SK-N-SH (cell line): ENCODE data around the gene WNT6. TPM values are rescaled to one million over a fixed set of nuclear protein-coding genes. Genes with fewer than 3 reads are reported as not detected.

ENCODE experiments used
- CTCF ChIA-PET: fragments of 300-600, 350-600 bp; formaldehyde crosslinking; extraction: SDS; loops from one replicate; lab custom pipeline; 2021; lab: Yijun Ruan, JAX
- POLR2A ChIA-PET: fragments of 350-600 bp; sonication (Branson Sonifier 250); formaldehyde crosslinking; extraction: SDS; loops from one replicate; lab custom pipeline; 2020; ENCODE audit warnings: antibody characterized with exemption, inconsistent platforms; lab: Yijun Ruan, JAX
- DNase-seq: peaks from one replicate; pipeline ENCODE4 v3.0.0; 2012
- H2AFZ ChIP-seq: fragments of 200-600 bp; sonication (generic); 2 replicates; pipeline ENCODE4 v1.8.1; 2016; ENCODE audit warnings: antibody characterized with exemption, mild to moderate bottlenecking, low read depth
- H3F3A ChIP-seq: fragments of 200-600 bp; sonication (generic); replicated peaks from 2 replicates; pipeline ENCODE3; 2016; ENCODE audit warnings: antibody characterized with exemption, mild to moderate bottlenecking; ENCODE audit not compliant: insufficient read depth
- H3K27ac ChIP-seq, 2 experiments: fragments of 200-500 bp in 1 of 2; fragments of 200-600 bp in 1 of 2; sonication (Bioruptor generic) in 1 of 2; sonication (generic), shearing (Covaris generic) in 1 of 2; 2 replicates each; pipeline versions ENCODE4 v1.5.1 to v1.6.1; 2014 to 2016; ENCODE audit warnings: low read depth in 2 of 2, inconsistent platforms in 1 of 2, low read length in 1 of 2, mild to moderate bottlenecking in 1 of 2, mixed read lengths in 1 of 2
- H3K27me3 ChIP-seq: fragments of 200-600 bp; sonication (generic), shearing (Covaris generic); 2 replicates; pipeline ENCODE4 v1.6.1; 2016; ENCODE audit warnings: mixed run types; ENCODE audit not compliant: insufficient read depth
- H3K36me3 ChIP-seq, 2 experiments: fragments of 200-500 bp in 1 of 2; fragments of 200-600 bp in 1 of 2; sonication (Bioruptor generic) in 1 of 2; sonication (generic) in 1 of 2; replicated peaks in 1 of 2; 2 replicates each; pipeline versions ENCODE3 to v1.5.1; 2014 to 2016; ENCODE audit warnings: low read length in 1 of 2, mild to moderate bottlenecking in 1 of 2; ENCODE audit not compliant: insufficient read depth in 2 of 2, control insufficient read depth in 1 of 2
- H3K4me1 ChIP-seq, 2 experiments: fragments of 200-500 bp in 1 of 2; fragments of 200-600 bp in 1 of 2; sonication (Bioruptor generic) in 1 of 2; sonication (generic), shearing (Covaris generic) in 1 of 2; 2 replicates each; pipeline versions ENCODE4 v1.5.1 to v1.6.1; 2014 to 2016; ENCODE audit warnings: low read depth in 1 of 2, low read length in 1 of 2, mixed run types in 1 of 2; ENCODE audit not compliant: insufficient read depth in 2 of 2, control insufficient read depth in 1 of 2
- H3K4me2 ChIP-seq: fragments of 200-600 bp; sonication (generic), shearing (Covaris generic); 2 replicates; pipeline ENCODE4 v1.6.1; 2017; ENCODE audit warnings: mixed run types
- H3K4me3 ChIP-seq, 2 experiments: fragments of 200-500 bp in 1 of 2; fragments of 200-600 bp in 1 of 2; sonication (Bioruptor generic) in 1 of 2; sonication (generic), shearing (Covaris generic) in 1 of 2; 2 replicates each; pipeline versions ENCODE4 v1.5.1 to v1.8.1; 2014 to 2016; ENCODE audit warnings: low read depth in 2 of 2, inconsistent platforms in 1 of 2, low read length in 1 of 2, mild to moderate bottlenecking in 1 of 2, mixed read lengths in 1 of 2, moderate library complexity in 1 of 2
- H3K79me2 ChIP-seq: fragments of 200-600 bp; sonication (generic); 2 replicates; pipeline ENCODE4 v1.8.1; 2017; ENCODE audit warnings: mild to moderate bottlenecking; ENCODE audit not compliant: insufficient read depth
- H3K9ac ChIP-seq: fragments of 200-600 bp; sonication (generic); 2 replicates; pipeline ENCODE4 v1.6.1; 2017; ENCODE audit warnings: mixed run types
- H3K9me2 ChIP-seq: fragments of 200-600 bp; sonication (generic); 2 replicates; pipeline ENCODE4 v1.6.1; 2017; ENCODE audit warnings: mixed run types
- H3K9me3 ChIP-seq: fragments of 200-600 bp; sonication (generic); 2 replicates; pipeline ENCODE4 v1.6.1; 2017; ENCODE audit warnings: mixed run types, mild to moderate bottlenecking, moderate library complexity
- H4K20me1 ChIP-seq: fragments of 200-600 bp; sonication (generic); 2 replicates; pipeline ENCODE4 v1.6.1; 2017; ENCODE audit warnings: mild to moderate bottlenecking, mixed run types; ENCODE audit not compliant: insufficient read depth
- CHD2 ChIP-seq: fragments of 150-350 bp; IDR thresholded peaks from 2 replicates; pipeline ENCODE4 v1.6.1; 2018; ENCODE audit warnings: low read length; ENCODE audit not compliant: partially characterized antibody
- ELF1 ChIP-seq: IDR thresholded peaks from 2 replicates; pipeline ENCODE4 v1.4.0; 2012
- EP300 ChIP-seq, 2 experiments: IDR thresholded peaks; 2 replicates each; pipeline versions ENCODE4 v1.4.0 to v1.6.1; 2012; ENCODE audit warnings: borderline replicate concordance in 1 of 2, low read depth in 1 of 2, low read length in 1 of 2
- EZH2phosphoT487 ChIP-seq: fragments of 200-600 bp; sonication (generic); IDR thresholded peaks from 2 replicates; pipeline ENCODE4 v1.6.1; 2017; ENCODE audit warnings: low read depth, mixed run types, mild to moderate bottlenecking, antibody characterized with exemption, moderate library complexity, borderline replicate concordance
- FOSL2 ChIP-seq: IDR thresholded peaks from 2 replicates; pipeline ENCODE4 v1.4.0; 2012; ENCODE audit warnings: low read depth, mild to moderate bottlenecking, moderate library complexity, borderline replicate concordance
- FOXJ3 ChIP-seq: sonication (generic); formaldehyde crosslinking; IDR thresholded peaks from 2 replicates; pipeline ENCODE4 v1.5.1; 2020; ENCODE audit warnings: mild to moderate bottlenecking, missing genetic modification reagents
- GABPA ChIP-seq: IDR thresholded peaks from 2 replicates; pipeline ENCODE4 v1.4.0; 2012; ENCODE audit warnings: low read depth, mild to moderate bottlenecking
- JUND ChIP-seq: IDR thresholded peaks from 2 replicates; pipeline ENCODE4 v1.4.0; 2012
- MAX ChIP-seq: IDR thresholded peaks from 2 replicates; pipeline ENCODE4 v1.4.0; 2012; ENCODE audit warnings: low read depth
- NFIC ChIP-seq: IDR thresholded peaks from 2 replicates; pipeline ENCODE4 v1.4.0; 2012; ENCODE audit warnings: borderline replicate concordance
- NRF1 ChIP-seq: IDR thresholded peaks from 2 replicates; pipeline ENCODE4 v1.6.1; 2012; ENCODE audit warnings: low read depth, mild to moderate bottlenecking, low read length
- POLR2AphosphoS5 ChIP-seq: IDR thresholded peaks from 2 replicates; pipeline ENCODE4 v1.6.1; 2012; ENCODE audit warnings: low read depth, low read length
- RFX5 ChIP-seq: IDR thresholded peaks from 2 replicates; pipeline ENCODE4 v1.6.1; 2012; ENCODE audit warnings: mild to moderate bottlenecking, improper control_type of control experiment, low read length
- SIN3A ChIP-seq: IDR thresholded peaks from 2 replicates; pipeline ENCODE4 v1.6.1; 2012; ENCODE audit warnings: low read depth, mild to moderate bottlenecking, low read length, moderate library complexity, borderline replicate concordance
- SMC3 ChIP-seq: IDR thresholded peaks from 2 replicates; pipeline ENCODE4 v1.6.1; 2012; ENCODE audit warnings: low read depth, low read length, improper control_type of control experiment
- TAF1 ChIP-seq: IDR thresholded peaks from 2 replicates; pipeline ENCODE4 v1.6.1; 2012; ENCODE audit warnings: low read depth, mild to moderate bottlenecking, low read length, moderate library complexity, borderline replicate concordance
- TCF12 ChIP-seq: IDR thresholded peaks from 2 replicates; pipeline ENCODE4 v1.4.0; 2012
- USF1 ChIP-seq: IDR thresholded peaks from 2 replicates; pipeline ENCODE4 v1.4.0; 2012; ENCODE audit warnings: low read depth, borderline replicate concordance
- USF2 ChIP-seq: fragments of 150-350 bp; IDR thresholded peaks from 2 replicates; pipeline ENCODE4 v1.6.1; 2017; ENCODE audit warnings: antibody characterized with exemption, low read length, low read depth, borderline replicate concordance
- WGBS: methylation state at CpG from one replicate; pipeline ENCODE4 v1.1.6; 2017; ENCODE audit warnings: low lambda C conversion rate; 5-methylcytosine and 5-hydroxymethylcytosine counted together
- polyA plus RNA-seq, 3 experiments: library from polyadenylated mRNA; depleted of rRNA; stranded (reverse); fragments of >200 nt; gene quantifications; 2 replicates each; pipeline ENCODE4 v1.2.3, GENCODE V29; 2012

Gene WNT6
- polyA plus RNA-seq, 1 of the 3 experiments (the other 2 are of a cell fraction): 0.08 TPM

GRCh38 chr2:218889937-218890336 is 30.3 kb downstream of the WNT6 start:
- no peak for DNase-seq
- TF ChIP-seq ELF1 (no peak), GABPA (no peak), EZH2phosphoT487 (no peak), SMC3 (no peak), FOSL2 (no peak), USF1 (no peak), SIN3A (no peak), MAX (no peak), NRF1 (no peak), POLR2AphosphoS5 (no peak), EP300 (IDR thresholded peaks at IDR 0.05; ENCODE audit: borderline replicate concordance in 1 of 2, low read depth in 1 of 2, low read length in 1 of 2) (no peak), FOXJ3 (CRISPR knock-in tag) (no peak)
- TF ChIP-seq, all 33 proteins: peak for 0
- Histone ChIP-seq H3K4me1 (peaks cover 0 to 32% of the 10 kb centered on the region in 2 experiments; a peak in 2 of 4 replicates), H3K79me2 (no peaks in the 10 kb centered on the region), H3K4me3 (no peak overlapping the region), H3F3A (no peaks in the 10 kb centered on the region), H3K9me2 (no peaks in the 10 kb centered on the region), H4K20me1 (no peaks in the 10 kb centered on the region), H2AFZ (no peak overlapping the region), H3K4me2 (no peak overlapping the region), H3K9me3 (no peaks in the 10 kb centered on the region), H3K36me3 (no peaks in the 10 kb centered on the region), H3K27me3 (peaks cover 10% of the 10 kb centered on the region; the same call in 1 of the 2 replicates), H3K27ac (no peak overlapping the region), H3K9ac (no peak overlapping the region)
- ChIA-PET CTCF (interaction anchor here (10.2 to 22.5 kb wide), 3 partner anchors 2 to 37 kb away, joined by 247 to 795 read pairs (median 795); partner anchors contain the start of gene WNT10A), POLR2A (no interaction called here)
- WGBS: 93% methylated on average over 12 of the region's 23 CpGs

- no peak overlapping the region for H2AFZ ChIP-seq
- H3K79me2 ChIP-seq: no peaks in the 10 kb centered on the region
- H3K27me3 ChIP-seq: peaks cover 14% of the 10 kb centered on the region; the same call in 1 of the 2 replicates
- H3K4me1 ChIP-seq: peaks cover 0 to 31% of the 10 kb centered on the region in 2 experiments; a peak in 2 of 4 replicates
- H3K9ac ChIP-seq: no peak overlapping the region
- no peaks in the 10 kb centered on the region for H3K36me3 ChIP-seq
- no peaks in the 10 kb centered on the region for H4K20me1 ChIP-seq
- no peaks in the 10 kb centered on the region for H3K9me3 ChIP-seq
- 49% methylated on average over 3 of the region's 3 CpGs for WGBS
- TF ChIP-seq FOSL2 (no peak), FOXJ3 (CRISPR knock-in tag) (no peak), JUND (no peak), EZH2phosphoT487 (no peak), NFIC (no peak), RFX5 (no peak), POLR2AphosphoS5 (no peak), USF1 (no peak), SMC3 (no peak), TAF1 (no peak), CHD2 (no peak), TCF12 (no peak), USF2 (no peak)
- H3K4me3 ChIP-seq: no peak overlapping the region
- no peak for DNase-seq
- ChIA-PET CTCF (interaction anchor here (1.4 to 16.1 kb wide), 3 partner anchors 12 to 90 kb away, joined by 4 to 795 read pairs (median 247); partner anchors contain the start of gene WNT10A), POLR2A (no interaction called here)
- H3K27ac ChIP-seq: no peak overlapping the region
- H3K9me2 ChIP-seq: no peaks in the 10 kb centered on the region
- H3F3A ChIP-seq: no peaks in the 10 kb centered on the region
- H3K4me2 ChIP-seq: no peak overlapping the region
Observed at GRCh38 chr2:218890369-218890768, 30.8 kb downstream of the WNT6 start.
